PFSK-1 (cell line): Measurements from ENCODE around the gene PITRM1.

Source experiments
- POLR2AphosphoS5 ChIP-seq: IDR thresholded peaks from 2 replicates; pipeline ENCODE4 v1.6.1; 2012; ENCODE audit warnings: low read depth, mild to moderate bottlenecking, control low read depth, low read length, moderate library complexity
- SIN3A ChIP-seq: IDR thresholded peaks from 2 replicates; pipeline ENCODE4 v1.6.1; 2012; ENCODE audit warnings: mild to moderate bottlenecking, low read length, moderate library complexity, borderline replicate concordance; ENCODE audit not compliant: insufficient read depth
- TAF1 ChIP-seq: IDR thresholded peaks from 2 replicates; pipeline ENCODE4 v1.6.1; 2012; ENCODE audit warnings: low read length, control low read depth, borderline replicate concordance; ENCODE audit not compliant: insufficient read depth
- TF ChIP-seq, protein P1 (sequence below), 2 experiments: IDR thresholded peaks; 2 replicates each; pipeline versions ENCODE4 v1.6.1 to v1.8.0; 2011 to 2012; ENCODE audit warnings: low read depth in 2 of 2, low read length in 2 of 2, control low read depth in 1 of 2, inconsistent platforms in 1 of 2, mild to moderate bottlenecking in 1 of 2, moderate library complexity in 1 of 2; ENCODE audit not compliant: insufficient read depth in 1 of 2

DNA sequence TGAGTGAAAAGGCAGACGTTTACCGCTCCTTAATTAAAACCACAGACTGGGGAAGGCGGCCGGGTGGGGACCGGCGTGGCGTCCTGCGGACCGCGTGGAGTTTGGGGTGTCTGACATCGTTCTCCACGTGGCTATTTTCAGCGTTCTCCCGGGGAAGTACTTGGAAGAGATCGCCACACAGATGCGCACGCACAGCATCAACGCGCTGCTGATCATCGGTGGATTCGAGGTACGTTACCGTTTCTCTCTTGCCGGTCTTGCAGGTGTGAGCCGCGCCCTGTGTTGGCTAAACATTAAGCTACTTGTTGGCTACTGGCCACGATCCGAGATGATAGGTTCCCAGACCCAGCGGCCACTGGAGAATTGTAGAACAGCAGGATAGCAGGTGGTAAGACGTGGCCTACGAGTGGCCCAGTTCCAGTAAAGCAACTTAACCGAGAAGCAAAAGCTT is 53.9 kb downstream of the PITRM1 start:
- TF ChIP-seq TAF1 (no peak), POLR2AphosphoS5 (no peak), SIN3A (no peak)
- TF ChIP-seq, protein P1, sequence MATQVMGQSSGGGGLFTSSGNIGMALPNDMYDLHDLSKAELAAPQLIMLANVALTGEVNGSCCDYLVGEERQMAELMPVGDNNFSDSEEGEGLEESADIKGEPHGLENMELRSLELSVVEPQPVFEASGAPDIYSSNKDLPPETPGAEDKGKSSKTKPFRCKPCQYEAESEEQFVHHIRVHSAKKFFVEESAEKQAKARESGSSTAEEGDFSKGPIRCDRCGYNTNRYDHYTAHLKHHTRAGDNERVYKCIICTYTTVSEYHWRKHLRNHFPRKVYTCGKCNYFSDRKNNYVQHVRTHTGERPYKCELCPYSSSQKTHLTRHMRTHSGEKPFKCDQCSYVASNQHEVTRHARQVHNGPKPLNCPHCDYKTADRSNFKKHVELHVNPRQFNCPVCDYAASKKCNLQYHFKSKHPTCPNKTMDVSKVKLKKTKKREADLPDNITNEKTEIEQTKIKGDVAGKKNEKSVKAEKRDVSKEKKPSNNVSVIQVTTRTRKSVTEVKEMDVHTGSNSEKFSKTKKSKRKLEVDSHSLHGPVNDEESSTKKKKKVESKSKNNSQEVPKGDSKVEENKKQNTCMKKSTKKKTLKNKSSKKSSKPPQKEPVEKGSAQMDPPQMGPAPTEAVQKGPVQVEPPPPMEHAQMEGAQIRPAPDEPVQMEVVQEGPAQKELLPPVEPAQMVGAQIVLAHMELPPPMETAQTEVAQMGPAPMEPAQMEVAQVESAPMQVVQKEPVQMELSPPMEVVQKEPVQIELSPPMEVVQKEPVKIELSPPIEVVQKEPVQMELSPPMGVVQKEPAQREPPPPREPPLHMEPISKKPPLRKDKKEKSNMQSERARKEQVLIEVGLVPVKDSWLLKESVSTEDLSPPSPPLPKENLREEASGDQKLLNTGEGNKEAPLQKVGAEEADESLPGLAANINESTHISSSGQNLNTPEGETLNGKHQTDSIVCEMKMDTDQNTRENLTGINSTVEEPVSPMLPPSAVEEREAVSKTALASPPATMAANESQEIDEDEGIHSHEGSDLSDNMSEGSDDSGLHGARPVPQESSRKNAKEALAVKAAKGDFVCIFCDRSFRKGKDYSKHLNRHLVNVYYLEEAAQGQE (IDR thresholded peaks at IDR 0.05; ENCODE audit: insufficient read depth in 1 of 2, low read depth in 2 of 2, low read length in 2 of 2) = no peak
